ENCODE measurements around the gene PLEK. TPM values are rescaled to one million over a fixed set of nuclear protein-coding genes. Genes with fewer than 3 reads are reported as not detected.

Gene PLEK
- total and polyA plus RNA-seq, 4 donors: 3.3 to 32.9 (median 13.4) TPM

GRCh38 chr2:68362069-68362468 lies 3.0 kb upstream of the PLEK start:
- no peak overlapping the region for H3K27ac ChIP-seq (ENCODE audit: low read depth in 1 of 2, low read length in 2 of 2)
- intact Hi-C loops (cut with DNase I): loop anchor here (2.0 to 5.0 kb wide), 2 partner anchors 79 to 80 kb away; no protein-coding TSS in a partner anchor

GRCh38 chr2:68362749-68363148 lies 2.3 kb upstream of the PLEK start:
- WGBS, 2 donors: 90 to 93% methylated on average over 7 of the region's 7 CpGs
- H3K4me3 ChIP-seq (ENCODE audit: low read length in 2 of 2): no peak overlapping the region
- intact Hi-C loops (cut with DNase I): loop anchor here (2.0 to 5.0 kb wide), 2 partner anchors 78 to 80 kb away; no protein-coding TSS in a partner anchor
- H3K36me3 ChIP-seq (ENCODE audit: control insufficient read depth in 1 of 2, insufficient read depth in 2 of 2, low read length in 1 of 2): no peaks in the 10 kb centered on the region
- no peak for ATAC-seq (ENCODE audit: low FRiP score)
- DNase-seq: no peak
- H3K4me1 ChIP-seq (ENCODE audit: control insufficient read depth in 1 of 2, insufficient read depth in 2 of 2, low read length in 2 of 2): no peaks in the 10 kb centered on the region
- no peak overlapping the region for H3K27ac ChIP-seq (ENCODE audit: low read depth in 1 of 2, low read length in 2 of 2)
- no peaks in the 10 kb centered on the region for H3K27me3 ChIP-seq (ENCODE audit: control insufficient read depth in 1 of 2, insufficient read depth in 2 of 2, low read length in 1 of 2)
- no peaks in the 10 kb centered on the region for H3K9me3 ChIP-seq (ENCODE audit: control insufficient read depth, low read length)

More at GRCh38 chr2:68362069-68362468, 3.0 kb upstream of the PLEK start:
- ATAC-seq (ENCODE audit: low FRiP score) (peak; percentile 79), DNase-seq (peak; percentile 85 to 90)
- H3K27me3 ChIP-seq (ENCODE audit: control insufficient read depth in 1 of 2, insufficient read depth in 2 of 2, low read length in 1 of 2): no peaks in the 10 kb centered on the region
- no peaks in the 10 kb centered on the region for H3K4me1 ChIP-seq (ENCODE audit: control insufficient read depth in 1 of 2, insufficient read depth in 2 of 2, low read length in 2 of 2)
- H3K9me3 ChIP-seq (ENCODE audit: control insufficient read depth, low read length): no peaks in the 10 kb centered on the region
- 23 to 31% methylated on average over 12 of the region's 12 CpGs for WGBS, 2 donors
- no peaks in the 10 kb centered on the region for H3K36me3 ChIP-seq (ENCODE audit: control insufficient read depth in 1 of 2, insufficient read depth in 2 of 2, low read length in 1 of 2)
- no peak overlapping the region for H3K4me3 ChIP-seq (ENCODE audit: low read length in 2 of 2)

- no peak overlapping the region for H3K27ac ChIP-seq (ENCODE audit: low read depth in 1 of 2, low read length in 2 of 2)
- H3K9me3 ChIP-seq (ENCODE audit: control insufficient read depth, low read length): no peaks in the 10 kb centered on the region
- no peak overlapping the region for H3K4me3 ChIP-seq (ENCODE audit: low read length in 2 of 2)
- H3K27me3 ChIP-seq (ENCODE audit: control insufficient read depth in 1 of 2, insufficient read depth in 2 of 2, low read length in 1 of 2): no peaks in the 10 kb centered on the region
- intact Hi-C loops (cut with DNase I): loop anchor here (2.0 to 5.0 kb wide), 2 partner anchors 77 to 79 kb away; no protein-coding TSS in a partner anchor
- ATAC-seq (ENCODE audit: low FRiP score): no peak
- 88 to 90% methylated on average over 4 of the region's 4 CpGs for WGBS, 2 donors
- no peak for DNase-seq
- H3K36me3 ChIP-seq (ENCODE audit: control insufficient read depth in 1 of 2, insufficient read depth in 2 of 2, low read length in 1 of 2): no peaks in the 10 kb centered on the region
- no peaks in the 10 kb centered on the region for H3K4me1 ChIP-seq (ENCODE audit: control insufficient read depth in 1 of 2, insufficient read depth in 2 of 2, low read length in 2 of 2)
Measured at GRCh38 chr2:68363721-68364120, 1.4 kb upstream of the PLEK start.

DNA sequence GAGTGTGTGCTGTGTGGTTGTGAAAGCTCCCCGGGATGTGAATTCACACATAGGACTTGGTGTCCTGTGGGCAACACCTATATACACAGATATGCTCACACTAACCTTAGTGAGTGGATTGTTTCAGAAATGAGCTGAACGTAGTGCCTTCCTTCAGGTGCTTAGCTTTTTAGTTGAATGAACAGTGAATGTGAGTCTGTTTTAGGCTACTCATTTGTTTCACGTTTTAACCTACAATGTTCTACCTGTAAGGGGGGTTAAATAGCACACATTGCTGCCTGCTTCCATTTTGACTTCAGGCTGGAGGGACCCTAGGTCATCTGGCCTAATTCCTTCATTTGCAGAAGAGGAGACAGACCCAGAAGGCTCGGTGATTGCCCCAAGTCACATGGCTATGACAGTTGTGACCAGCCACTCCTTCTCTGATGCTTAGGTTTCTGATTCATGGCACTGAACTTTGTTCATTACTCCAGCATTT lies 1.0 kb downstream of the PLEK start:
- no peaks in the 10 kb centered on the region for H3K9me3 ChIP-seq (ENCODE audit: control insufficient read depth, low read length)
- H3K27ac ChIP-seq (ENCODE audit: low read depth in 1 of 2, low read length in 2 of 2): no peak overlapping the region
- peak; percentile 52 for ATAC-seq (ENCODE audit: low FRiP score)
- H3K36me3 ChIP-seq (ENCODE audit: control insufficient read depth in 1 of 2, insufficient read depth in 2 of 2, low read length in 1 of 2): no peaks in the 10 kb centered on the region
- no peaks in the 10 kb centered on the region for H3K27me3 ChIP-seq (ENCODE audit: control insufficient read depth in 1 of 2, insufficient read depth in 2 of 2, low read length in 1 of 2)
- 84 to 88% methylated on average over 4 of the region's 4 CpGs for WGBS, 2 donors
- no peaks in the 10 kb centered on the region for H3K4me1 ChIP-seq (ENCODE audit: control insufficient read depth in 1 of 2, insufficient read depth in 2 of 2, low read length in 2 of 2)
- intact Hi-C loops (cut with DNase I): no loop called here
- H3K4me3 ChIP-seq (ENCODE audit: low read length in 2 of 2): no peak overlapping the region
- peak in 1 of 2 donors; percentile 54 for DNase-seq

- H3K4me3 ChIP-seq (ENCODE audit: low read length in 2 of 2): no peak overlapping the region
- no peaks in the 10 kb centered on the region for H3K4me1 ChIP-seq (ENCODE audit: control insufficient read depth in 1 of 2, insufficient read depth in 2 of 2, low read length in 2 of 2)
- intact Hi-C loops (cut with DNase I): no loop called here
- ATAC-seq (ENCODE audit: low FRiP score): no peak
- H3K27me3 ChIP-seq (ENCODE audit: control insufficient read depth in 1 of 2, insufficient read depth in 2 of 2, low read length in 1 of 2): no peaks in the 10 kb centered on the region
- peak overlapping the region in 1 of 2 donors; percentile 57 for H3K27ac ChIP-seq (ENCODE audit: low read depth in 1 of 2, low read length in 2 of 2)
- H3K36me3 ChIP-seq (ENCODE audit: control insufficient read depth in 1 of 2, insufficient read depth in 2 of 2, low read length in 1 of 2): no peaks in the 10 kb centered on the region
- 64 to 67% methylated on average over 5 of the region's 5 CpGs for WGBS, 2 donors
- H3K9me3 ChIP-seq (ENCODE audit: control insufficient read depth, low read length): no peaks in the 10 kb centered on the region
- no peak for DNase-seq
Measured at GRCh38 chr2:68367953-68368653, 3.0 kb downstream of the PLEK start.

DNA sequence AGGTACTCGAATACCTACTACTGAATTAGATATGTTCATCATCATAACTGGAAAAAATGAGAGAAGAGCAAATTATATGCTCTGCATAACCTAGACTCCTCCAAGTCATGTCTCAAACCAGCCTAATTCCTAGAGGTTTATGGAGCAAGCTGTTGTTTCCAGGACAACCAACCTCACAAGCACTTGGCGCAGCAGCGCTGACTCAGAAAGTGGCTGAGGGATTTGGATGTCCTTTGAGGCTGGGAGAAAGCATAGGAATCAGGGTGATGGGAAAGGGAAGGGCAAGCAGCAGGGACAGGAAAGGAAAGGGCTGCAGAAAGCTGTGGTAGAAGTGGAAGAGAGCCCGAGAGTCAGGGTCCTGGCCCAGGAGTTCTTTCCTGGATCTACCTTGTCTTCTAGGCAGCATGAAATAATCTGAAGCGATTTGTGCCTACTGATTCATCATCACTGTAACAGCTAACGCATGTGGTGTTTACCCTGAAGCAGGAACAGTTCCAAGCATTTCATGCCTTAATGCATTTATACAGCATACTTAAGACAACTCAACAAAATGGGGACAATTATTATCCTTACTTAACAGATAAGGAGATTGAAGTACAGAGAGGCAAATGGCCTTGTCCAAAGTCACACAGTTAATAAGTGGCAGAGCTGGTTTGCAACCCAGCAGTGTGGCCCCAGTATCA lies 3.7 kb downstream of the PLEK start:
- Histone ChIP-seq H3K4me3 (ENCODE audit: low read length in 2 of 2) (no peak overlapping the region), H3K4me1 (ENCODE audit: control insufficient read depth in 1 of 2, insufficient read depth in 2 of 2, low read length in 2 of 2) (no peaks in the 10 kb centered on the region), H3K9me3 (ENCODE audit: control insufficient read depth, low read length) (no peaks in the 10 kb centered on the region), H3K36me3 (ENCODE audit: control insufficient read depth in 1 of 2, insufficient read depth in 2 of 2, low read length in 1 of 2) (no peaks in the 10 kb centered on the region), H3K27ac (ENCODE audit: low read depth in 1 of 2, low read length in 2 of 2) (no peak overlapping the region), H3K27me3 (ENCODE audit: control insufficient read depth in 1 of 2, insufficient read depth in 2 of 2, low read length in 1 of 2) (no peaks in the 10 kb centered on the region)
- intact Hi-C loops (cut with DNase I): no loop called here
- DNase-seq: peak; percentile 62 to 75
- ATAC-seq (ENCODE audit: low FRiP score): no peak
- 59 to 65% methylated on average over 6 of the region's 6 CpGs for WGBS, 2 donors

- Histone ChIP-seq H3K36me3 (ENCODE audit: control insufficient read depth in 1 of 2, insufficient read depth in 2 of 2, low read length in 1 of 2) (no peaks in the 10 kb centered on the region), H3K4me3 (ENCODE audit: low read length in 2 of 2) (no peak overlapping the region), H3K27ac (ENCODE audit: low read depth in 1 of 2, low read length in 2 of 2) (no peak overlapping the region), H3K4me1 (ENCODE audit: control insufficient read depth in 1 of 2, insufficient read depth in 2 of 2, low read length in 2 of 2) (no peaks in the 10 kb centered on the region), H3K27me3 (ENCODE audit: control insufficient read depth in 1 of 2, insufficient read depth in 2 of 2, low read length in 1 of 2) (no peaks in the 10 kb centered on the region), H3K9me3 (ENCODE audit: control insufficient read depth, low read length) (no peaks in the 10 kb centered on the region)
- intact Hi-C loops (cut with DNase I): no loop called here
- WGBS, 2 donors: 86 to 87% methylated on average over 10 of the region's 10 CpGs
- DNase-seq (no peak), ATAC-seq (ENCODE audit: low FRiP score) (no peak)
Measured at GRCh38 chr2:68369337-68369734, 4.3 kb downstream of the PLEK start.

- intact Hi-C loops (cut with DNase I): no loop called here
- ATAC-seq (ENCODE audit: low FRiP score) (no peak), DNase-seq (no peak)
Measured at GRCh38 chr2:68371138-68371537, 6.1 kb downstream of the PLEK start.

More at GRCh38 chr2:68371138-68371537, 6.1 kb downstream of the PLEK start:
- 72 to 73% methylated on average over 1 of the region's 1 CpG for WGBS, 2 donors
- Histone ChIP-seq H3K36me3 (ENCODE audit: control insufficient read depth in 1 of 2, insufficient read depth in 2 of 2, low read length in 1 of 2) (no peaks in the 10 kb centered on the region), H3K27me3 (ENCODE audit: control insufficient read depth in 1 of 2, insufficient read depth in 2 of 2, low read length in 1 of 2) (no peaks in the 10 kb centered on the region), H3K4me1 (ENCODE audit: control insufficient read depth in 1 of 2, insufficient read depth in 2 of 2, low read length in 2 of 2) (no peaks in the 10 kb centered on the region), H3K27ac (ENCODE audit: low read depth in 1 of 2, low read length in 2 of 2) (no peak overlapping the region), H3K4me3 (ENCODE audit: low read length in 2 of 2) (no peak overlapping the region), H3K9me3 (ENCODE audit: control insufficient read depth, low read length) (no peaks in the 10 kb centered on the region)
